HepG2 (cell line): Measurements from ENCODE around the gene JMJD6.

Experiments
- ARNTL ChIP-seq: sonication (generic); formaldehyde crosslinking; IDR thresholded peaks from 2 replicates; pipeline ENCODE4 v1.4.0; 2020; ENCODE audit warnings: mild to moderate bottlenecking, missing genetic modification reagents
- BORCS8-MEF2B ChIP-seq: sonication (generic); formaldehyde crosslinking; IDR thresholded peaks from 2 replicates; pipeline ENCODE4 v1.8.0; 2022; ENCODE audit warnings: mild to moderate bottlenecking, missing genetic modification reagents
- CTCF ChIP-seq: sonication (generic); formaldehyde crosslinking; IDR thresholded peaks from 2 replicates; pipeline ENCODE4 v1.5.0; 2020; ENCODE audit warnings: mild to moderate bottlenecking, missing genetic modification reagents, moderate library complexity
- ELF4 ChIP-seq: sonication (generic); formaldehyde crosslinking; IDR thresholded peaks from 2 replicates; pipeline ENCODE4 v1.5.0; 2020; ENCODE audit warnings: missing genetic modification reagents, mild to moderate bottlenecking, moderate library complexity, borderline replicate concordance
- GABPA ChIP-seq, 2 experiments: IDR thresholded peaks; 2 replicates each; pipeline ENCODE4 v1.6.1; 2011 to 2016; ENCODE audit warnings: low read depth in 2 of 2, low read length in 1 of 2, missing biosample characterization in 1 of 2, missing genetic modification characterization in 1 of 2
- KDM5B ChIP-seq: sonication (generic); formaldehyde crosslinking; IDR thresholded peaks from 2 replicates; pipeline ENCODE4 v1.4.0; 2020; ENCODE audit warnings: missing genetic modification reagents, mild to moderate bottlenecking, borderline replicate concordance
- MYNN ChIP-seq: sonication (generic); formaldehyde crosslinking; IDR thresholded peaks from 2 replicates; pipeline ENCODE4 v1.4.0; 2020; ENCODE audit warnings: mild to moderate bottlenecking, low read depth, missing genetic modification reagents
- NFIC ChIP-seq: IDR thresholded peaks from 2 replicates; pipeline ENCODE4 v1.6.1; 2012; ENCODE audit warnings: mild to moderate bottlenecking, low read length, inconsistent platforms
- STAT6 ChIP-seq: sonication (generic); formaldehyde crosslinking; IDR thresholded peaks from 2 replicates; pipeline ENCODE4 v1.4.0; 2020; ENCODE audit warnings: missing genetic modification reagents, mild to moderate bottlenecking, borderline replicate concordance
- ZBTB34 ChIP-seq: sonication (generic); formaldehyde crosslinking; IDR thresholded peaks from 2 replicates; pipeline ENCODE4 v1.8.0; 2022; ENCODE audit warnings: mild to moderate bottlenecking, missing genetic modification reagents
- ZNF251 ChIP-seq: sonication (generic); formaldehyde crosslinking; IDR thresholded peaks from 2 replicates; pipeline ENCODE4 v1.9.0; 2021; ENCODE audit warnings: mild to moderate bottlenecking, missing genetic modification reagents
- ZSCAN31 ChIP-seq: sonication (generic); formaldehyde crosslinking; IDR thresholded peaks from 2 replicates; pipeline ENCODE4 v1.5.0; 2020; ENCODE audit warnings: low read depth, mild to moderate bottlenecking, missing genetic modification reagents
- TF ChIP-seq, protein P1 (sequence below), 2 experiments: IDR thresholded peaks; 2 replicates each; pipeline ENCODE4 v1.6.1; 2011 to 2012; ENCODE audit warnings: low read length in 2 of 2, borderline replicate concordance in 1 of 2, low read depth in 1 of 2, mild to moderate bottlenecking in 1 of 2, moderate library complexity in 1 of 2

- TF ChIP-seq NFIC (no peak), CTCF (CRISPR knock-in tag) (no peak), ZSCAN31 (CRISPR knock-in tag) (no peak), ZNF251 (no peak), ZBTB34 (CRISPR knock-in tag) (no peak), KDM5B (no peak), MYNN (CRISPR knock-in tag) (no peak), GABPA (IDR thresholded peaks at IDR 0.05; ENCODE audit: low read depth, low read length) (no peak), GABPA (CRISPR knock-in tag; IDR thresholded peaks at IDR 0.05; ENCODE audit: low read depth) (no peak), STAT6 (CRISPR knock-in tag) (no peak), ARNTL (CRISPR knock-in tag) (no peak), ELF4 (CRISPR knock-in tag) (no peak), BORCS8-MEF2B (CRISPR knock-in tag) (no peak)
- TF ChIP-seq, protein P1, sequence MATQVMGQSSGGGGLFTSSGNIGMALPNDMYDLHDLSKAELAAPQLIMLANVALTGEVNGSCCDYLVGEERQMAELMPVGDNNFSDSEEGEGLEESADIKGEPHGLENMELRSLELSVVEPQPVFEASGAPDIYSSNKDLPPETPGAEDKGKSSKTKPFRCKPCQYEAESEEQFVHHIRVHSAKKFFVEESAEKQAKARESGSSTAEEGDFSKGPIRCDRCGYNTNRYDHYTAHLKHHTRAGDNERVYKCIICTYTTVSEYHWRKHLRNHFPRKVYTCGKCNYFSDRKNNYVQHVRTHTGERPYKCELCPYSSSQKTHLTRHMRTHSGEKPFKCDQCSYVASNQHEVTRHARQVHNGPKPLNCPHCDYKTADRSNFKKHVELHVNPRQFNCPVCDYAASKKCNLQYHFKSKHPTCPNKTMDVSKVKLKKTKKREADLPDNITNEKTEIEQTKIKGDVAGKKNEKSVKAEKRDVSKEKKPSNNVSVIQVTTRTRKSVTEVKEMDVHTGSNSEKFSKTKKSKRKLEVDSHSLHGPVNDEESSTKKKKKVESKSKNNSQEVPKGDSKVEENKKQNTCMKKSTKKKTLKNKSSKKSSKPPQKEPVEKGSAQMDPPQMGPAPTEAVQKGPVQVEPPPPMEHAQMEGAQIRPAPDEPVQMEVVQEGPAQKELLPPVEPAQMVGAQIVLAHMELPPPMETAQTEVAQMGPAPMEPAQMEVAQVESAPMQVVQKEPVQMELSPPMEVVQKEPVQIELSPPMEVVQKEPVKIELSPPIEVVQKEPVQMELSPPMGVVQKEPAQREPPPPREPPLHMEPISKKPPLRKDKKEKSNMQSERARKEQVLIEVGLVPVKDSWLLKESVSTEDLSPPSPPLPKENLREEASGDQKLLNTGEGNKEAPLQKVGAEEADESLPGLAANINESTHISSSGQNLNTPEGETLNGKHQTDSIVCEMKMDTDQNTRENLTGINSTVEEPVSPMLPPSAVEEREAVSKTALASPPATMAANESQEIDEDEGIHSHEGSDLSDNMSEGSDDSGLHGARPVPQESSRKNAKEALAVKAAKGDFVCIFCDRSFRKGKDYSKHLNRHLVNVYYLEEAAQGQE (IDR thresholded peaks at IDR 0.05; ENCODE audit: borderline replicate concordance in 1 of 2, low read depth in 1 of 2, low read length in 2 of 2): no peak
These were observed 14.1 kb upstream of the JMJD6 start for GRCh38 chr17:76740329-76741118.
